GM19351 (cell line): ENCODE measurements around the gene KDM4B.
"Not testable (repeated sequence)": the region's sequence is repeated elsewhere in the genome, so short reads cannot be mapped to it uniquely, and the experiment has no call there.

ENCODE experiments used
- ATAC-seq: cut with Tn5 transposase; IDR thresholded peaks from one replicate; pipeline ENCODE4 v1.9.1; 2021; ENCODE audit warnings: mild to moderate bottlenecking, moderate library complexity; ENCODE audit not compliant: unreplicated experiment

The KDM4B gene

GRCh38 chr19:5012688-5013457 lies 44.0 kb downstream of the KDM4B start:
- no peak for ATAC-seq

GRCh38 chr19:5013761-5014160 lies 44.8 kb downstream of the KDM4B start:
- ATAC-seq = no peak

GRCh38 chr19:5014941-5015340 lies 46.0 kb downstream of the KDM4B start:
- ATAC-seq = no peak

- ATAC-seq = no peak
Observed at GRCh38 chr19:5016268-5016667, 47.4 kb downstream of the KDM4B start.

GRCh38 chr19:5016781-5017180 lies 47.9 kb downstream of the KDM4B start:
- no peak for ATAC-seq

GRCh38 chr19:5017235-5017634 lies 48.3 kb downstream of the KDM4B start:
- no peak for ATAC-seq

GRCh38 chr19:5018224-5019015 lies 49.5 kb downstream of the KDM4B start:
- ATAC-seq = no peak

- ATAC-seq = no peak
Observed at GRCh38 chr19:5020368-5020767, 51.5 kb downstream of the KDM4B start.

- no peak for ATAC-seq
Observed at GRCh38 chr19:5021046-5021445, 52.1 kb downstream of the KDM4B start.

- no peak for ATAC-seq
Observed at GRCh38 chr19:5022066-5022860, 53.4 kb downstream of the KDM4B start.

GRCh38 chr19:5023128-5023571 lies 54.2 kb downstream of the KDM4B start:
- ATAC-seq = no peak

- no peak for ATAC-seq
Observed at GRCh38 chr19:5024282-5024681, 55.4 kb downstream of the KDM4B start.

GRCh38 chr19:5025027-5025426 lies 56.1 kb downstream of the KDM4B start:
- no peak for ATAC-seq

GRCh38 chr19:5026706-5027273 lies 57.9 kb downstream of the KDM4B start:
- no peak for ATAC-seq

- ATAC-seq = no peak
Observed at GRCh38 chr19:5028229-5028886, 59.4 kb downstream of the KDM4B start.

- not testable (repeated sequence) for ATAC-seq
Observed at GRCh38 chr19:5029596-5029995, 60.7 kb downstream of the KDM4B start.

GRCh38 chr19:5030136-5030820 lies 61.4 kb downstream of the KDM4B start:
- no peak for ATAC-seq

- ATAC-seq = no peak
Observed at GRCh38 chr19:5030822-5031221, 61.9 kb downstream of the KDM4B start.

- peak; percentile 56 for ATAC-seq
Observed at GRCh38 chr19:5031231-5032100, 62.6 kb downstream of the KDM4B start.
